HCT116 (cell line): Measurements from ENCODE around the gene RNFT1.

Experiments
- CEBPB ChIP-seq: IDR thresholded peaks from 2 replicates; pipeline ENCODE4 v1.6.1; 2012; ENCODE audit warnings: low read depth
- CTCF ChIP-seq, 3 experiments: fragments of 200-600 bp in 1 of 3; sonication (generic) in 1 of 3; IDR thresholded peaks in 2 of 3; conservative IDR thresholded peaks in 1 of 3; 2 replicates each; pipeline ENCODE4 v1.5.1; 2012 to 2017; ENCODE audit warnings: low read depth in 2 of 3, low read length in 2 of 3, antibody characterized with exemption in 1 of 3, borderline replicate concordance in 1 of 3, control low read depth in 1 of 3, mild to moderate bottlenecking in 1 of 3, mixed read lengths in 1 of 3, mixed run types in 1 of 3, moderate library complexity in 1 of 3; ENCODE audit not compliant: insufficient read depth in 1 of 3
- EZH2 ChIP-seq: fragments of 200-600 bp; sonication (generic); IDR thresholded peaks from 2 replicates; pipeline ENCODE4 v1.6.1; 2017; ENCODE audit warnings: antibody characterized with exemption, mixed run types
- EZH2phosphoT487 ChIP-seq: fragments of 200-600 bp; IDR thresholded peaks from 2 replicates; pipeline ENCODE4 v1.6.1; 2018; ENCODE audit warnings: antibody characterized with exemption, borderline replicate concordance
- FOSL1 ChIP-seq: IDR thresholded peaks from 2 replicates; pipeline ENCODE4 v1.6.1; 2012; ENCODE audit warnings: low read depth
- JUND ChIP-seq: IDR thresholded peaks from 2 replicates; pipeline ENCODE4 v1.6.1; 2012
- POLR2A ChIP-seq: IDR thresholded peaks from 2 replicates; pipeline ENCODE4 v1.7.0; 2011; ENCODE audit warnings: borderline replicate concordance; ENCODE audit not compliant: insufficient read depth, insufficient read length; ENCODE audit errors: extremely low read depth
- POLR2AphosphoS5 ChIP-seq: IDR thresholded peaks from 2 replicates; pipeline ENCODE4 v1.6.1; 2011; ENCODE audit warnings: mild to moderate bottlenecking, low read depth, low read length, moderate library complexity
- RAD21 ChIP-seq: IDR thresholded peaks from 2 replicates; pipeline ENCODE4 v1.6.1; 2012; ENCODE audit warnings: low read depth, mild to moderate bottlenecking
- SRF ChIP-seq: IDR thresholded peaks from 2 replicates; pipeline ENCODE4 v1.6.1; 2012; ENCODE audit warnings: low read depth
- TCF7L2 ChIP-seq: IDR thresholded peaks from 2 replicates; pipeline ENCODE4 v1.7.0; 2011; ENCODE audit warnings: borderline replicate concordance, inconsistent platforms; ENCODE audit not compliant: insufficient read depth, insufficient read length; ENCODE audit errors: extremely low read depth
- YY1 ChIP-seq: IDR thresholded peaks from 2 replicates; pipeline ENCODE4 v1.6.1; 2011; ENCODE audit warnings: low read length, low read depth, moderate library complexity, mild to moderate bottlenecking; ENCODE audit not compliant: insufficient replicate concordance; ENCODE audit errors: extremely low read depth
- TF ChIP-seq, protein P1 (sequence below): IDR thresholded peaks from 2 replicates; pipeline ENCODE4 v1.6.1; 2012
- TF ChIP-seq, protein P2 (sequence below): IDR thresholded peaks from 2 replicates; pipeline ENCODE4 v1.6.1; 2012

GRCh38 chr17:59950049-59950448 lies 14.5 kb downstream of the RNFT1 start:
- TF ChIP-seq CTCF (IDR thresholded peaks at IDR 0.05 in 2 of 3, conservative IDR thresholded peaks at IDR 0.05 in 1 of 3; ENCODE audit: borderline replicate concordance in 1 of 3, insufficient read depth in 1 of 3, low read depth in 2 of 3, low read length in 2 of 3): no peak
- no peak for TF ChIP-seq TCF7L2
- no peak for TF ChIP-seq EZH2
- no peak for TF ChIP-seq CEBPB
- TF ChIP-seq FOSL1: no peak
- TF ChIP-seq EZH2phosphoT487: no peak
- no peak for TF ChIP-seq JUND
- no peak for TF ChIP-seq POLR2AphosphoS5
- no peak for TF ChIP-seq POLR2A
- TF ChIP-seq YY1: no peak
- TF ChIP-seq, protein P1, sequence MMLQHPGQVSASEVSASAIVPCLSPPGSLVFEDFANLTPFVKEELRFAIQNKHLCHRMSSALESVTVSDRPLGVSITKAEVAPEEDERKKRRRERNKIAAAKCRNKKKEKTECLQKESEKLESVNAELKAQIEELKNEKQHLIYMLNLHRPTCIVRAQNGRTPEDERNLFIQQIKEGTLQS: no peak
- TF ChIP-seq, protein P2, sequence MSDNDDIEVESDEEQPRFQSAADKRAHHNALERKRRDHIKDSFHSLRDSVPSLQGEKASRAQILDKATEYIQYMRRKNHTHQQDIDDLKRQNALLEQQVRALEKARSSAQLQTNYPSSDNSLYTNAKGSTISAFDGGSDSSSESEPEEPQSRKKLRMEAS: no peak
- no peak for TF ChIP-seq SRF
- no peak for TF ChIP-seq RAD21
